Activated naive CD8-positive, alpha-beta T cell (primary cell): ENCODE data around the gene TERT.
"Not testable (repeated sequence)": the region's sequence is repeated elsewhere in the genome, so short reads cannot be mapped to it uniquely, and the experiment has no call there.

ENCODE experiments used
- H3K27ac Mint-ChIP-seq: one replicate; pipeline ENCODE4 v1.8.0; 2021; ENCODE audit warnings: mixed read lengths
- H3K27me3 Mint-ChIP-seq: one replicate; pipeline ENCODE4 v1.8.0; 2021; ENCODE audit warnings: mixed read lengths
- H3K36me3 Mint-ChIP-seq: one replicate; pipeline ENCODE4 v1.8.0; 2021; ENCODE audit warnings: mixed read lengths
- H3K4me1 Mint-ChIP-seq: one replicate; pipeline ENCODE4 v1.8.0; 2021; ENCODE audit warnings: low read depth, mixed read lengths
- H3K4me3 Mint-ChIP-seq: one replicate; pipeline ENCODE4 v1.8.0; 2021; ENCODE audit warnings: mild to moderate bottlenecking, mixed read lengths
- H3K9me3 Mint-ChIP-seq: one replicate; pipeline ENCODE4 v1.8.0; 2021; ENCODE audit warnings: low read depth, mixed read lengths

Gene TERT

GRCh38 chr5:1335540-1336095 is 40.8 kb upstream of the TERT start:
- H3K36me3 Mint-ChIP-seq, result peaks cover 2% of the 10 kb centered on the region
- peaks cover 14% of the 10 kb centered on the region for H3K4me1 Mint-ChIP-seq

GRCh38 chr5:1334831-1335539 is 40.1 kb upstream of the TERT start:
- Mint-ChIP-seq H3K9me3 (no peaks in the 10 kb centered on the region), H3K36me3 (peaks cover 2% of the 10 kb centered on the region), H3K4me3 (no peak overlapping the region), H3K4me1 (peaks cover 13% of the 10 kb centered on the region), H3K27ac (no peak overlapping the region), H3K27me3 (no peaks in the 10 kb centered on the region)

More at GRCh38 chr5:1335540-1336095, 40.8 kb upstream of the TERT start:
- no peak overlapping the region for H3K4me3 Mint-ChIP-seq
- H3K27ac Mint-ChIP-seq, result no peak overlapping the region
- no peaks in the 10 kb centered on the region for H3K9me3 Mint-ChIP-seq
- H3K27me3 Mint-ChIP-seq, result no peaks in the 10 kb centered on the region

GRCh38 chr5:1333986-1334385 is 39.1 kb upstream of the TERT start:
- Mint-ChIP-seq H3K4me1 (peaks cover 13% of the 10 kb centered on the region), H3K9me3 (no peaks in the 10 kb centered on the region), H3K4me3 (no peak overlapping the region), H3K27ac (no peak overlapping the region), H3K27me3 (no peaks in the 10 kb centered on the region), H3K36me3 (peaks cover 2% of the 10 kb centered on the region)

GRCh38 chr5:1333286-1333685 is 38.4 kb upstream of the TERT start:
- not testable (repeated sequence) for H3K9me3 Mint-ChIP-seq, H3K36me3 Mint-ChIP-seq

GRCh38 chr5:1332461-1333001 is 37.7 kb upstream of the TERT start:
- Mint-ChIP-seq H3K27me3 (no peaks in the 10 kb centered on the region), H3K9me3 (no peaks in the 10 kb centered on the region), H3K4me3 (no peak overlapping the region), H3K36me3 (peaks cover 2% of the 10 kb centered on the region), H3K27ac (no peak overlapping the region), H3K4me1 (peaks cover 18% of the 10 kb centered on the region)

More at GRCh38 chr5:1333286-1333685, 38.4 kb upstream of the TERT start:
- peaks cover 18% of the 10 kb centered on the region for H3K4me1 Mint-ChIP-seq
- not testable (repeated sequence) for H3K27me3 Mint-ChIP-seq, H3K27ac Mint-ChIP-seq, H3K4me3 Mint-ChIP-seq

- Mint-ChIP-seq H3K36me3 (peaks cover 2% of the 10 kb centered on the region), H3K9me3 (no peaks in the 10 kb centered on the region), H3K27me3 (no peaks in the 10 kb centered on the region), H3K4me3 (no peak overlapping the region), H3K27ac (no peak overlapping the region), H3K4me1 (peaks cover 17% of the 10 kb centered on the region)
Observed at GRCh38 chr5:1331861-1332405, 37.1 kb upstream of the TERT start.

GRCh38 chr5:1330847-1331831 is 36.3 kb upstream of the TERT start:
- H3K27ac Mint-ChIP-seq, result no peak overlapping the region
- H3K27me3 Mint-ChIP-seq, result no peaks in the 10 kb centered on the region
- H3K36me3 Mint-ChIP-seq, result peaks cover 2% of the 10 kb centered on the region
- peaks cover 11% of the 10 kb centered on the region for H3K4me1 Mint-ChIP-seq
- no peaks in the 10 kb centered on the region for H3K9me3 Mint-ChIP-seq
- no peak overlapping the region for H3K4me3 Mint-ChIP-seq

- H3K27me3 Mint-ChIP-seq, result no peaks in the 10 kb centered on the region
- no peak overlapping the region for H3K4me3 Mint-ChIP-seq
- H3K9me3 Mint-ChIP-seq, result no peaks in the 10 kb centered on the region
- H3K36me3 Mint-ChIP-seq, result peaks cover 2% of the 10 kb centered on the region
- H3K27ac Mint-ChIP-seq, result no peak overlapping the region
- peaks cover 9% of the 10 kb centered on the region for H3K4me1 Mint-ChIP-seq
Observed at GRCh38 chr5:1330146-1330846, 35.4 kb upstream of the TERT start.

- peaks cover 9% of the 10 kb centered on the region for H3K4me1 Mint-ChIP-seq
- no peak overlapping the region for H3K4me3 Mint-ChIP-seq
- peaks cover 2% of the 10 kb centered on the region for H3K36me3 Mint-ChIP-seq
- H3K27me3 Mint-ChIP-seq, result no peaks in the 10 kb centered on the region
- H3K27ac Mint-ChIP-seq, result no peak overlapping the region
- H3K9me3 Mint-ChIP-seq, result no peaks in the 10 kb centered on the region
Observed at GRCh38 chr5:1329111-1329579, 34.3 kb upstream of the TERT start.

GRCh38 chr5:1328237-1329110 is 33.6 kb upstream of the TERT start:
- peak overlapping the region; percentile 18 for H3K27ac Mint-ChIP-seq
- not testable (repeated sequence) for H3K9me3 Mint-ChIP-seq, H3K36me3 Mint-ChIP-seq, H3K4me3 Mint-ChIP-seq, H3K27me3 Mint-ChIP-seq, H3K4me1 Mint-ChIP-seq

- H3K4me1 Mint-ChIP-seq, H3K27ac Mint-ChIP-seq, H3K27me3 Mint-ChIP-seq, H3K36me3 Mint-ChIP-seq, H3K9me3 Mint-ChIP-seq, H3K4me3 Mint-ChIP-seq: not testable (repeated sequence)
Observed at GRCh38 chr5:1326901-1327756, 32.3 kb upstream of the TERT start.

- H3K36me3 Mint-ChIP-seq, H3K4me1 Mint-ChIP-seq, H3K27me3 Mint-ChIP-seq, H3K4me3 Mint-ChIP-seq, H3K9me3 Mint-ChIP-seq, H3K27ac Mint-ChIP-seq: not testable (repeated sequence)
Observed at GRCh38 chr5:1326532-1326875, 31.6 kb upstream of the TERT start.
